ENCODE data around the gene DISP1. TPM values are rescaled to one million over a fixed set of nuclear protein-coding genes. Genes with fewer than 3 reads are reported as not detected.

The DISP1 gene
- total RNA-seq, 4 donors from 2014 or later = 8.3 to 20.9 (median 14.9) TPM

- no peak overlapping the region for H3K27ac ChIP-seq
- H3K36me3 ChIP-seq = no peaks in the 10 kb centered on the region
- peaks cover 20% of the 10 kb centered on the region for H3K4me1 ChIP-seq
- H3K9me3 ChIP-seq = no peaks in the 10 kb centered on the region
- no peak for DNase-seq (ENCODE audit: low spot score in 2 of 2)
- no peak overlapping the region for H3K4me3 ChIP-seq
- no peaks in the 10 kb centered on the region for H3K27me3 ChIP-seq
- WGBS = 32% methylated on average over 3 of the region's 3 CpGs
- TF ChIP-seq CTCF (IDR thresholded peaks at IDR 0.05) (no peak), EP300 (IDR thresholded peaks at IDR 0.05) (no peak), POLR2AphosphoS5 (IDR thresholded peaks at IDR 0.05) (no peak), POLR2A (IDR thresholded peaks at IDR 0.05) (no peak)
Observed at GRCh38 chr1:222784371-222784770, 30.5 kb upstream of the DISP1 start.

- H3K4me3 ChIP-seq = no peak overlapping the region
- no peak for TF ChIP-seq POLR2AphosphoS5 (IDR thresholded peaks at IDR 0.05)
- TF ChIP-seq POLR2A (IDR thresholded peaks at IDR 0.05) = no peak
- TF ChIP-seq CTCF (IDR thresholded peaks at IDR 0.05) = no peak
- no peak for TF ChIP-seq EP300 (IDR thresholded peaks at IDR 0.05)
- no peak for DNase-seq (ENCODE audit: low spot score in 2 of 2)
- H3K27ac ChIP-seq = no peak overlapping the region
- peaks cover 20% of the 10 kb centered on the region for H3K4me1 ChIP-seq
- no peaks in the 10 kb centered on the region for H3K36me3 ChIP-seq
- H3K9me3 ChIP-seq = no peaks in the 10 kb centered on the region
- WGBS = 11% methylated on average over 2 of the region's 2 CpGs
- no peaks in the 10 kb centered on the region for H3K27me3 ChIP-seq
Observed at GRCh38 chr1:222784916-222785315, 29.9 kb upstream of the DISP1 start.

GRCh38 chr1:222785529-222785928 lies 29.3 kb upstream of the DISP1 start:
- DNase-seq (ENCODE audit: low spot score in 2 of 2) = no peak
- TF ChIP-seq POLR2AphosphoS5 (IDR thresholded peaks at IDR 0.05) = no peak
- TF ChIP-seq EP300 (IDR thresholded peaks at IDR 0.05) = no peak
- no peak for TF ChIP-seq POLR2A (IDR thresholded peaks at IDR 0.05)
- TF ChIP-seq CTCF (IDR thresholded peaks at IDR 0.05) = no peak
- WGBS = 45% methylated on average over 2 of the region's 2 CpGs
- no peaks in the 10 kb centered on the region for H3K36me3 ChIP-seq
- no peak overlapping the region for H3K4me3 ChIP-seq
- H3K27me3 ChIP-seq = no peaks in the 10 kb centered on the region
- no peaks in the 10 kb centered on the region for H3K9me3 ChIP-seq
- peaks cover 20% of the 10 kb centered on the region for H3K4me1 ChIP-seq
- no peak overlapping the region for H3K27ac ChIP-seq

- TF ChIP-seq POLR2AphosphoS5 (IDR thresholded peaks at IDR 0.05) (no peak), POLR2A (IDR thresholded peaks at IDR 0.05) (no peak), EP300 (IDR thresholded peaks at IDR 0.05) (no peak), CTCF (IDR thresholded peaks at IDR 0.05) (no peak)
- Histone ChIP-seq H3K36me3 (no peaks in the 10 kb centered on the region), H3K27ac (no peak overlapping the region), H3K27me3 (no peaks in the 10 kb centered on the region), H3K9me3 (no peaks in the 10 kb centered on the region), H3K4me1 (peaks cover 20% of the 10 kb centered on the region), H3K4me3 (no peak overlapping the region)
- 42% methylated on average over 1 of the region's 1 CpG for WGBS
- DNase-seq (ENCODE audit: low spot score in 2 of 2) = no peak
Observed at GRCh38 chr1:222786121-222786520, 28.7 kb upstream of the DISP1 start.

GRCh38 chr1:222787729-222788128 lies 27.1 kb upstream of the DISP1 start:
- no peaks in the 10 kb centered on the region for H3K27me3 ChIP-seq
- no peak for DNase-seq (ENCODE audit: low spot score in 2 of 2)
- no peak overlapping the region for H3K27ac ChIP-seq
- TF ChIP-seq POLR2AphosphoS5 (IDR thresholded peaks at IDR 0.05) = no peak
- TF ChIP-seq POLR2A (IDR thresholded peaks at IDR 0.05) = no peak
- TF ChIP-seq CTCF (IDR thresholded peaks at IDR 0.05) = no peak
- TF ChIP-seq EP300 (IDR thresholded peaks at IDR 0.05) = no peak
- H3K36me3 ChIP-seq = no peaks in the 10 kb centered on the region
- H3K4me3 ChIP-seq = no peak overlapping the region
- peaks cover 20% of the 10 kb centered on the region for H3K4me1 ChIP-seq
- WGBS = 42% methylated on average over 4 of the region's 4 CpGs
- no peaks in the 10 kb centered on the region for H3K9me3 ChIP-seq
